Caco-2 (cell line): ENCODE data around the gene GALK2. TPM values are rescaled to one million over a fixed set of nuclear protein-coding genes. Genes with fewer than 3 reads are reported as not detected.
A peak's percentile ranks its signal among the peaks of the same experiment; 100 is the strongest.

Source experiments
- Bru-seq: library from RNA; stranded (reverse); fragments of 400-500 nt; gene quantifications from one replicate; lab custom pipeline; 2021; lab: Mats Ljungman, UMichigan
- BruChase-seq, 2 experiments: library from RNA; stranded (reverse); fragments of 400-500 nt; gene quantifications; one replicate each; lab custom pipeline; 2021; lab: Mats Ljungman, UMichigan
- BruUV-seq: library from RNA; stranded (reverse); fragments of 400-500 nt; replicated peaks from 2 replicates; lab custom pipeline; 2021; lab: Mats Ljungman, UMichigan
- CTCF ChIA-PET: fragments of 300-600 bp; sonication (Branson Sonifier 250); formaldehyde crosslinking; loops from one replicate; lab custom pipeline; 2022; ENCODE audit warnings: antibody characterized with exemption; lab: Charles Lee
- POLR2A ChIA-PET: fragments of 300-600 bp; sonication (Branson Sonifier 250); formaldehyde crosslinking; loops from one replicate; lab custom pipeline; 2022; ENCODE audit warnings: antibody characterized with exemption; lab: Charles Lee
- DNase-seq, 2 experiments: peaks; one replicate each; pipeline versions ENCODE4 v3.0.0 to v3.0.0-alpha.2; 2020 to 2022
- H3K27me3 ChIP-seq: replicated peaks from 2 replicates; pipeline ENCODE4 v1.6.0; 2011; ENCODE audit warnings: low read length; ENCODE audit not compliant: control insufficient read depth, insufficient read depth
- H3K36me3 ChIP-seq: 2 replicates; pipeline ENCODE4 v1.5.1; 2011; ENCODE audit warnings: low read length; ENCODE audit not compliant: control insufficient read depth, insufficient read depth
- H3K4me1 ChIP-seq: fragments of 250-450 bp; sonication (Bioruptor Pico); 2 replicates; pipeline ENCODE4 v1.5.1; 2020; ENCODE audit warnings: mild to moderate bottlenecking
- H3K4me3 ChIP-seq: 2 replicates; pipeline ENCODE4 v1.5.1; 2011; ENCODE audit warnings: low read depth, mild to moderate bottlenecking, control low read depth, low read length
- H3K9me3 ChIP-seq: fragments of 250-450 bp; sonication (Bioruptor Pico); 2 replicates; pipeline ENCODE4 v1.5.1; 2020; ENCODE audit warnings: mild to moderate bottlenecking, moderate library complexity
- H3K27ac Mint-ChIP-seq: one replicate; pipeline ENCODE4 v1.8.0; 2022; ENCODE audit warnings: mixed read lengths; ENCODE audit not compliant: unreplicated experiment
- H3K27me3 Mint-ChIP-seq: one replicate; pipeline ENCODE4 v1.8.0; 2022; ENCODE audit warnings: mixed read lengths; ENCODE audit not compliant: insufficient read depth, unreplicated experiment
- H3K36me3 Mint-ChIP-seq: one replicate; pipeline ENCODE4 v1.8.0; 2022; ENCODE audit warnings: mild to moderate bottlenecking, mixed read lengths; ENCODE audit not compliant: insufficient read depth, unreplicated experiment
- H3K4me1 Mint-ChIP-seq: one replicate; pipeline ENCODE4 v1.8.0; 2022; ENCODE audit warnings: low read depth, mixed read lengths; ENCODE audit not compliant: unreplicated experiment
- H3K4me3 Mint-ChIP-seq: one replicate; pipeline ENCODE4 v1.8.0; 2022; ENCODE audit warnings: mild to moderate bottlenecking, moderate library complexity, mixed read lengths; ENCODE audit not compliant: unreplicated experiment
- H3K9me3 Mint-ChIP-seq: one replicate; pipeline ENCODE4 v1.8.0; 2022; ENCODE audit warnings: mixed read lengths; ENCODE audit not compliant: unreplicated experiment
- CTCF ChIP-seq, 2 experiments: fragments of 200-600 bp in 1 of 2; IDR thresholded peaks; 1 replicate in 1 of 2; 2 replicates in 1 of 2; pipeline versions ENCODE4 v1.5.1 to v1.8.0; 2011 to 2022; ENCODE audit warnings: antibody characterized with exemption in 1 of 2, control low read depth in 1 of 2, inconsistent platforms in 1 of 2, low read depth in 1 of 2, low read length in 1 of 2, mild to moderate bottlenecking in 1 of 2, moderate library complexity in 1 of 2; ENCODE audit not compliant: insufficient read depth in 1 of 2, severe bottlenecking in 1 of 2, unreplicated experiment in 1 of 2
- intact Hi-C: fragments of 100-400 bp; cut with micrococcal nuclease; formaldehyde crosslinking; loops from one replicate; pipeline ENCODE4 v1.10.0; 2022; ENCODE audit not compliant: unreplicated experiment
- long read RNA-seq: library from polyadenylated mRNA; stranded (forward); transcript quantifications from one replicate; pipeline ENCODE4 v2.0.0, GENCODE V29; 2022
- total RNA-seq: library from RNA; stranded (reverse); gene quantifications from 2 replicates; pipeline ENCODE4 v1.2.3, GENCODE V29; 2022

GALK2 gene
- 25.5 and 29.8 TPM in 2 replicates for total RNA-seq
- Bru-seq, nascent RNA: percentile 79 among the genes with signal in this experiment
- BruChase-seq, experiment 1, labeled RNA remaining after a 2-hour chase: percentile 69 among the genes with signal in this experiment
- BruChase-seq, experiment 2, labeled RNA remaining after a 6-hour chase: percentile 66 among the genes with signal in this experiment
- long read RNA-seq, full-length matches to known transcripts: 31 of 61 reads
- long read RNA-seq, partial matches to known transcripts: 2 of 61 reads
- long read RNA-seq, other reads (novel, unspliced or antisense): 28 of 61 reads

GRCh38 chr15:49169880-49170597 lies at the start of gene GALK2:
Gene GALK2 (plus strand): TSS chr15:49170247. CDS start chr15:49170323, 76 bp downstream.
- ChIA-PET POLR2A (interaction anchor here (0.5 to 1.2 kb wide), 5 partner anchors 8 to 364 kb away, joined by 3 to 39 read pairs (median 4); partner anchors contain the start of gene COPS2), CTCF (interaction anchor here (0.9 to 1.3 kb wide), 4 partner anchors 15 to 194 kb away, joined by 4 to 7 read pairs (median 6); partner anchors contain the start of gene COPS2)
- peak within 1 kb of the TSS; percentile 61 for H3K4me3 ChIP-seq
- DNase-seq: peak; percentile 95 to 97
- H3K27ac Mint-ChIP-seq: peak within 1 kb of the TSS; percentile 97
- no peaks in the 10 kb centered on the region for H3K36me3 ChIP-seq
- H3K27me3 ChIP-seq: no peaks in the 10 kb centered on the region
- H3K4me3 Mint-ChIP-seq: peak within 1 kb of the TSS; percentile 90
- peaks cover 11% of the 10 kb centered on the region for H3K36me3 Mint-ChIP-seq
- H3K27me3 Mint-ChIP-seq: no peaks in the 10 kb centered on the region
- BruUV-seq: no TSS peak
- H3K4me1 ChIP-seq: peaks cover 6% of the 10 kb centered on the region
- H3K4me1 Mint-ChIP-seq: peaks cover 12% of the 10 kb centered on the region
- intact Hi-C loops: loop anchor here (1.0 to 10.0 kb wide), 2 partner anchors 15 to 455 kb away; partner anchors contain the start of genes COPS2, DTWD1 and FAM227B
- no peaks in the 10 kb centered on the region for H3K9me3 Mint-ChIP-seq
- no peak for TF ChIP-seq CTCF (IDR thresholded peaks at IDR 0.05; ENCODE audit: insufficient read depth in 1 of 2, low read depth in 1 of 2, low read length in 1 of 2, severe bottlenecking in 1 of 2, unreplicated experiment in 1 of 2)
- H3K9me3 ChIP-seq: no peaks in the 10 kb centered on the region

- BruUV-seq: no TSS peak
- Mint-ChIP-seq H3K27ac (no peak overlapping the region), H3K4me3 (no peak overlapping the region)
Measured at GRCh38 chr15:49120832-49121231, 49.2 kb upstream of the GALK2 start.

More at GRCh38 chr15:49120832-49121231, 49.2 kb upstream of the GALK2 start:
- Histone ChIP-seq H3K4me1 (no peaks in the 10 kb centered on the region), H3K27me3 (no peaks in the 10 kb centered on the region), H3K4me3 (no peak overlapping the region), H3K9me3 (no peaks in the 10 kb centered on the region), H3K36me3 (no peaks in the 10 kb centered on the region)
- ChIA-PET CTCF (no interaction called here), POLR2A (no interaction called here)
- no peaks in the 10 kb centered on the region for H3K27me3 Mint-ChIP-seq
- intact Hi-C loops: no loop called here
- no peaks in the 10 kb centered on the region for H3K9me3 Mint-ChIP-seq
- TF ChIP-seq CTCF (IDR thresholded peaks at IDR 0.05; ENCODE audit: insufficient read depth in 1 of 2, low read depth in 1 of 2, low read length in 1 of 2, severe bottlenecking in 1 of 2, unreplicated experiment in 1 of 2): no peak
- no peaks in the 10 kb centered on the region for H3K4me1 Mint-ChIP-seq
- no peak for DNase-seq
- H3K36me3 Mint-ChIP-seq: peaks cover 32% of the 10 kb centered on the region
